ENCODE results near the gene ENTPD7.
A peak's percentile ranks its signal among the peaks of the same experiment; 100 is the strongest.
"Not testable (repeated sequence)": the region's sequence is repeated elsewhere in the genome, so short reads cannot be mapped to it uniquely, and the experiment has no call there.

ENTPD7 gene

DNA sequence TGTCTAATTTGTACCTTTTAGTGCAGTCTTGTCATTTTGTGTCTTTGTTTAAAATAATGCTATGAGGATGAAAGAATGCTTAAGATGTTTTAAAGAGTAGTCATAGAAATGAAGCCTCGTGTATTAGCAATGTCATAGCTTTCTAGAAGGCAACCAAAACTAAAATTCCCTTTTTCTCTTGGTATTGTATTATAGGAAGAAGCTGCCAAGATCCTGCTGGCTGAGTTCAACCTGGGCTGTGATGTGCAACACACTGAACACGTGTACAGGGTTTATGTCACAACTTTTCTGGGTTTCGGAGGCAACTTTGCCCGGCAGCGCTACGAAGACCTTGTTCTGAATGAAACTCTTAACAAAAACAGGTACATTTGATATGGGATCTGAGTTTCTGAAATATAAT is 36.5 kb downstream of the ENTPD7 start:
- no peak for DNase-seq

DNA sequence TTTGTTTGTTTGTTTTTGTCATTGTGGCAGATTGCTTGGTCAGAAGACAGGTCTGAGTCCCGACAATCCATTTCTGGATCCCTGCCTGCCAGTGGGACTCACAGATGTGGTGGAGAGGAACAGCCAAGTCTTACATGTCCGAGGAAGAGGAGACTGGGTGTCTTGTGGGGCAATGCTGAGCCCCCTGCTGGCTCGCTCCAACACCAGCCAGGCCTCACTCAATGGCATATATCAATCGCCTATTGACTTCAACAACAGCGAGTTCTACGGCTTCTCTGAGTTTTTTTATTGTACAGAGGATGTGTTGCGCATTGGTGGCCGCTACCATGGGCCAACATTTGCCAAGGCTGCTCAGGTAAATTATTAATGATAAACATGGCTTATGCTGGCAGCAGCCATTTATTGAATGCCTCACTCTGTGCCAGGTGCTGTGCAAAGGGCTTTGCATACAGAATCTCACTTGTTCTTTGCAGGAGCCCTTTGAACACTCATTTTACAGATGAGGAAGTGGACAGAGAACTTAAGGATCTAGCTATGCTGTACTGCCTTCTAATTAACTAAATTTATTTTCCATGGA is 39.3 kb downstream of the ENTPD7 start:
- DNase-seq: no peak

- no peak for DNase-seq
These were observed 41.3 kb downstream of the ENTPD7 start for GRCh38 chr10:99700649-99701048.

- DNase-seq: no peak
These were observed 49.2 kb downstream of the ENTPD7 start for GRCh38 chr10:99708428-99709012.

GRCh38 chr10:99709480-99710229 is 50.3 kb downstream of the ENTPD7 start:
- no peak for DNase-seq

GRCh38 chr10:99711129-99711719 is 51.9 kb downstream of the ENTPD7 start:
- peak; percentile 16 for DNase-seq

DNA sequence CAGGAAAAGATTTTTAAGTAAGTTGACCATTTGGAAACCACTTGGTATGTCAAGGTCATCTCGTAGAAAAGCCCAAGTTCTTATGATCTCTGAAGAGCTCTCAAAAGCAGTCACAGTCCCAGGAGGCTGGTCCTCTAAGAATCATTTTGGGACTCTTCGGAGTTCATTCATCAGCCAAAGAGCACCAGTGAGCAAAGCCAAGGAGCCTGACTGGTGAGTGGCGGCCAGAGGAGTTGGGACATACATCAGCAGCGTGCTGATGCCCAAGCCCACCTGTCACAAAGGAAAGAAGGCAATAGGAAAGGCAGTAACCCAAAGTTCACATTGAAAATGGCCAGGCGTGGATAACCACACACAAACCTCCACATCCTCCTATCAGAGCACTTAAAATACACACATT is 55.1 kb downstream of the ENTPD7 start:
- DNase-seq: no peak

- DNase-seq: no peak
These were observed 61.1 kb downstream of the ENTPD7 start for GRCh38 chr10:99720387-99720786.

GRCh38 chr10:99730026-99730425 is 70.7 kb downstream of the ENTPD7 start:
- DNase-seq: no peak

DNA sequence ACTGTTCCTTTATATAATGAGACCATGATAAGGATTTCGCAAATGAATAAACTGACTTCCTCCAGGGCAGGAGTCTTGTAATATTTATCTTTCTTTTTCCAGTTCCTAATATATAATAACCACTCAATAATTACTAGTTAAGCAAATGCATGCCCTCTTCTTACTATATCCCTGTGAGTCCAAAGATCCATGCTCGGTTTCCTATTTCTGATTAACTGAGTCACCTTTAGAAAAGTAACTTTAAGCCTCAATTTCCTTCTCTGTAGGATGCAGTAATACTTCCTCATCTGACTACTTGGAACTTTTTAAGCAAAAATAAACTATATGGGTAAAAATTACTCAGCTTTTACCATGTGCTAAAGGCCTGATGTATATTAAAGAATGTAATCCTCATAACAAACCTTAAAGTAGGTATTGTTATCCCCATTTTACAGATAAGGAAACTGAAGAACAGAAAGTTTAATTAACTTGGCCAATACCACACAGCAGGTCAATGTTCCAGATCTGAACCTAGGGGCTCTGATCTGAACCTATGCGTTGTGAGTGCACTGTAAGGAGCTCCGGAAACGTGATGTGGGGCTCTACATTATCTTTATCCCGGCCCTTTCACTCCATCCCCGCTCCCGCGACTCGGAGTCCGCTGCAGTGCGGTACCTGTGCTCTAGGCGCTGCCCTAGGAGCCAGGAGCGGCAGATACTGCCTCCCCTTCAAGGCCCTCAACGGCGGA is 72.2 kb downstream of the ENTPD7 start:
- no peak for DNase-seq

DNA sequence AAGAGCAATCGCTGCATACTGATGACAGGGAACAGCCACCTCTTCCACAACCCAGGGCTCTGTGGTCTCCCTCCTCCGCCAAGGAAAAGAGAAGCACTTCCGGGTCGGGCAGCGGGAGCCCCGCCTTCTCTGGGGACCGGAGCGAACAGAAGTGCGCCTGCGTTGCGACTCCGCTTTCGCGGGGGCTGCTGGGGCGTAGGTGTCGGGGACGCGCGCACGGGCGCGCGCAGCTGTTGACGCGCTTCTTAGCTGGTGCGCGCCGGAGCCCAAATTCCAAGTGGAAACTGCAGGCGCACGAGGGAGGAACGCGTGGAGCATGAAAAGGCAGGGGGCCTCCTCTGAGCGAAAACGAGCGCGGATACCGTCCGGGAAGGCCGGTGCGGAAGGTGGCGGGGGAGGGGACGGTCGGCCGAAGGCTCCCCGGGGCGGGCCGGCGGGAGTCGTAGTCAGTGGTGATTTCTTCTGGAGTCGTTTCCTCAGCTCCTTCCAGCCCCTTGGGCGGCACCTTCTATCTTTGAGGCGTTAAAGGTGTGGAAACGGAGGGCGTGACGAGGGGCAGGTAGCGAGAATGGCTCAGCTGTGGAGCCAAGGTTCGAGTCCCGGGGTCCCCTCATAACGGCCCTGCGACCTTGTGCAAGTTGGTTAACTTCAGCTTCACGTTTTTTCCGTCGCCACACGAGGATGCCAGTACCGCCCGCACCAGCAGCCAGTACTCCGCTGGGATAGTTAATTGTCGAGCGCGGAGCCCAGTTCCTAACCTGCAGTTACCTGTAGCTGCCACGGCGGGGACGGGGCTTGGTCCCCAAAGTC is 72.9 kb downstream of the ENTPD7 start, which contains the start of the genes COX15 and CUTC:
Gene COX15, minus strand, starts transcription at position 95 of the 810 bp plus-strand sequence. Its CDS starts 78 bp downstream, at position 17.
Gene CUTC, plus strand, starts transcription at position 202 of the 810 bp plus-strand sequence. Its CDS starts 115 bp downstream, at position 317.
- peak; percentile 93 for DNase-seq

DNA sequence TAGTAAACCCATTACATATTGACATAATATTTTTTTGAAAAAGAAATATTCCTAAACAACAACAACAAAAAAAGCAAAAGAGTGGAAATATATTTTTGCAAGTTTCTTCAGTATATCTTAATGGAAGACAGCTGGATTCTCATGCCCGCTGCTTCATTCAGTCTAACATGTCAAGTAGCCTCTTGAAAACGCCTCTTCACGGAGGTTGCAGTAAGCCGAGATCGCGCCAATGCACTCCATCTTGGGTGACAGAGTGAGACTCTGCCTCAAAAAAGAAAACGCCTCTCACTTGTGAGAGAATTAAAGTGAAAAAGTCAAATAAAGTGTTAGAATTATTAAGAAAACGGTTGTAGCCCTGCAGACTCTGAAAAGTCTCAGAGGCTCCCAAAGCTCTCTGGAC is 74.1 kb downstream of the ENTPD7 start:
- no peak for DNase-seq

DNA sequence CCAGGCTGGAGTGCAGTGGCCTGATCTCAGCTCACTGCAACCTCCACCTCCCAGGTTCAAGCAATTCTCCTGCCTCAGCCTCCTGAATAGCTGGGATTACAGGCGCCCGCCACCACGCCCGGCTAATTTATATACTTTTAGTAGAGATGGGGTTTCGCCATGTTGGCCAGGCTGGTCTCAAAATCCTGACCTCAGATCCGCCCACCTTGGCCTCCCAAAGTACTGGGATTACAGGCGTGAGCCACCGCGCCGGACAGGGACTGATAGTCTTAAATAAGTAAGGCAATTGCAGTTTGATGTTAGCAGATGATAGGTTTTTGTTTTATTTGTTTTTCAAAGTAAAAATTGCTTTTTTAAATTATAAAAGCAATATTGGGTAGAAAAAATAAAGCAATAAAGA is 74.8 kb downstream of the ENTPD7 start:
- not testable (repeated sequence) for DNase-seq

GRCh38 chr10:99740260-99740659 is 81.0 kb downstream of the ENTPD7 start:
- no peak for DNase-seq

DNA sequence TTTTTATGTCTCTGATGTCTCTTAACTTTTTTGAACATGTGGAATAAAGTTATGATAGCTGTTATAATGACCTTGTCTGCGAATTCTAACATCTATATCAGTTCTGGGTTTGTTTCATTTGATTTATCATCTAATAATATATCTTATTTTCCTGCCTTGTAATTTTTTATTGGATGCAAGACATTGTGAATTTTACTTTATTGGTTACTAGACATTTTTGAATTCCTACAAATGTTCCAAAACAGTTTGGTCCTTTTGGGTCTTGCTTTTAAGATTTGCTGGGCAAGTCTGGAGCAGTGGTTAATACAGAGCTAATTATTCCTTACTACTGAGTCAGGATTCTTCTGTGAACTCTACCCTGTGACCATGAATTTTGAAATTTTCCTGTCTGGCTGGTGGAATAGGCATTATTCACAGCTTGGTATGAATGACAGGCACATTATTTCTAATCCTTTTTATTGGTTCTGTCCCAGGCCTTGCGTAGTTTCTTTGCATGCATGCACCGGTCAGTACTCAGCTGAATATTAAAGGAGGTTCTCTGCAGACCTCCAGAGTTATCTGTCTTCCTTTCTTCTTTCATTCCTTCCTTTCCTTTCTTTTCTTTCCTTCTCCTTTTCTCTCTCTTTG is 81.7 kb downstream of the ENTPD7 start:
- no peak for DNase-seq

GRCh38 chr10:99742254-99742653 is 82.9 kb downstream of the ENTPD7 start:
- no peak for DNase-seq

- DNase-seq: no peak
These were observed 83.4 kb downstream of the ENTPD7 start for GRCh38 chr10:99742701-99743100.

GRCh38 chr10:99743841-99744240 is 84.5 kb downstream of the ENTPD7 start:
- no peak for DNase-seq

DNA sequence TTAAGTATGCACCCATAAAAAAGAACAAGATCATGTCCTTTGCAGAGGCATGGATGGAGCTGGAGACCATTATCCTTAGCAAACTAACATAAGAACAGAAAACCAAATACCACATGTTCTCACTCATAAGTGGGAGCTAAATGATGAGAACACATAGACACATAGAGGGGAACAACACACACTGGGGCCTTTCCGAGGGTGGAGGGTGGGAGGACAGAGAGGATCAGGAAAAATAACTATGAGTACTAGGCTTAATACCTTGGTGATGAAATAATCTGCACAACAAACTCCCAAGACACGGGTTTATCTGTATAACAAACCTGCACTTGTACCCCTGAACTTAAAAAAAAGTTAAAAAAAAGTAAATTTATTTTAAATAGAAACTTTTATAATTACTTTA is 86.9 kb downstream of the ENTPD7 start:
- not testable (repeated sequence) for DNase-seq

GRCh38 chr10:99748823-99749451 is 89.6 kb downstream of the ENTPD7 start:
- no peak for DNase-seq

- no peak for DNase-seq
These were observed 91.3 kb downstream of the ENTPD7 start for GRCh38 chr10:99750641-99751040.
